HUES48 (cell line): ENCODE results near the gene DLAT.
"Not testable (repeated sequence)": the region's sequence is repeated elsewhere in the genome, so short reads cannot be mapped to it uniquely, and the experiment has no call there.

Experiments
- H3K27ac ChIP-seq: one replicate; pipeline ENCODE4 v1.7.0; 2013; ENCODE audit warnings: low read depth, low read length, inconsistent platforms
- H3K27me3 ChIP-seq: 2 replicates; pipeline ENCODE4 v1.6.1; 2013; ENCODE audit warnings: mild to moderate bottlenecking, low read length; ENCODE audit not compliant: control insufficient read depth, insufficient read depth
- H3K36me3 ChIP-seq: 2 replicates; pipeline ENCODE4 v1.6.1; 2013; ENCODE audit warnings: low read length; ENCODE audit not compliant: control insufficient read depth, insufficient read depth
- H3K4me1 ChIP-seq: 2 replicates; pipeline ENCODE4 v1.6.1; 2013; ENCODE audit warnings: mild to moderate bottlenecking, low read length; ENCODE audit not compliant: control insufficient read depth, insufficient read depth
- H3K4me3 ChIP-seq: 2 replicates; pipeline ENCODE4 v1.5.1; 2013; ENCODE audit warnings: mild to moderate bottlenecking, low read depth, low read length
- H3K9ac ChIP-seq: 2 replicates; pipeline ENCODE4 v1.6.1; 2013; ENCODE audit warnings: mild to moderate bottlenecking, low read depth, low read length, moderate library complexity
- H3K9me3 ChIP-seq: 2 replicates; pipeline ENCODE4 v1.6.1; 2013; ENCODE audit warnings: low read length; ENCODE audit not compliant: control insufficient read depth, insufficient read depth

DLAT gene

GRCh38 chr11:112087212-112087611 is 62.0 kb downstream of the DLAT start:
- H3K4me1 ChIP-seq: 0 out of 2 replicates have a peak, but pooled peaks cover 5% of the 10 kb centered on the region
- peak overlapping the region; percentile 99 for H3K4me3 ChIP-seq
- peak overlapping the region; percentile 81 for H3K27ac ChIP-seq
- H3K27me3 ChIP-seq: no peaks in the 10 kb centered on the region
- no peaks in the 10 kb centered on the region for H3K9me3 ChIP-seq
- H3K9ac ChIP-seq: peak overlapping the region; percentile 83
- peaks cover 75% of the 10 kb centered on the region for H3K36me3 ChIP-seq

GRCh38 chr11:112095302-112095701 is 70.1 kb downstream of the DLAT start:
- H3K36me3 ChIP-seq: peaks cover 62% of the 10 kb centered on the region
- not testable (repeated sequence) for H3K9me3 ChIP-seq, H3K9ac ChIP-seq, H3K27ac ChIP-seq, H3K27me3 ChIP-seq, H3K4me1 ChIP-seq, H3K4me3 ChIP-seq

GRCh38 chr11:112096194-112096593 is 71.0 kb downstream of the DLAT start:
- no peaks in the 10 kb centered on the region for H3K9me3 ChIP-seq
- no peak overlapping the region for H3K9ac ChIP-seq
- H3K4me1 ChIP-seq: no peaks in the 10 kb centered on the region
- no peak overlapping the region for H3K27ac ChIP-seq
- peaks cover 53% of the 10 kb centered on the region for H3K36me3 ChIP-seq
- no peaks in the 10 kb centered on the region for H3K27me3 ChIP-seq
- H3K4me3 ChIP-seq: no peak overlapping the region

GRCh38 chr11:112097734-112098528 is 72.7 kb downstream of the DLAT start:
- no peaks in the 10 kb centered on the region for H3K27me3 ChIP-seq
- no peak overlapping the region for H3K9ac ChIP-seq
- no peaks in the 10 kb centered on the region for H3K4me1 ChIP-seq
- no peak overlapping the region for H3K4me3 ChIP-seq
- no peaks in the 10 kb centered on the region for H3K9me3 ChIP-seq
- H3K27ac ChIP-seq: no peak overlapping the region
- H3K36me3 ChIP-seq: peaks cover 36% of the 10 kb centered on the region

- Histone ChIP-seq H3K4me1 (no peaks in the 10 kb centered on the region), H3K4me3 (no peak overlapping the region), H3K9ac (no peak overlapping the region), H3K27me3 (no peaks in the 10 kb centered on the region), H3K9me3 (no peaks in the 10 kb centered on the region), H3K36me3 (peaks cover 15% of the 10 kb centered on the region), H3K27ac (no peak overlapping the region)
Measured at GRCh38 chr11:112100462-112100861, 75.3 kb downstream of the DLAT start.

- H3K4me3 ChIP-seq: no peak overlapping the region
- no peaks in the 10 kb centered on the region for H3K27me3 ChIP-seq
- no peak overlapping the region for H3K27ac ChIP-seq
- H3K36me3 ChIP-seq: no peaks in the 10 kb centered on the region
- no peaks in the 10 kb centered on the region for H3K9me3 ChIP-seq
- no peak overlapping the region for H3K9ac ChIP-seq
- no peaks in the 10 kb centered on the region for H3K4me1 ChIP-seq
Measured at GRCh38 chr11:112103446-112103845, 78.2 kb downstream of the DLAT start.

- Histone ChIP-seq H3K9me3 (no peaks in the 10 kb centered on the region), H3K27ac (no peak overlapping the region), H3K4me3 (no peak overlapping the region), H3K27me3 (no peaks in the 10 kb centered on the region), H3K9ac (no peak overlapping the region), H3K36me3 (no peaks in the 10 kb centered on the region), H3K4me1 (no peaks in the 10 kb centered on the region)
Measured at GRCh38 chr11:112106070-112106469, 80.9 kb downstream of the DLAT start.
